Kidney (tissue), 14 donors: Measurements from ENCODE around the gene AIFM3. TPM values are rescaled to one million over a fixed set of nuclear protein-coding genes. Genes with fewer than 3 reads are reported as not detected.

Experiments used
- DNase-seq, 5 donors: peaks; one replicate each; pipeline ENCODE4 v3.0.0-alpha.2; 2013 to 2020
- FAIRE-seq: peaks from 2 replicates; lab custom pipeline; 2012; peaks lifted over from hg19 to GRCh38; lab: Jason Lieb, UNC
- H3K27ac ChIP-seq, 2 donors: one replicate each; pipeline ENCODE4 v1.7.0; 2013; ENCODE audit warnings: low read depth in 2 of 2, low read length in 2 of 2, inconsistent platforms in 1 of 2
- H3K27me3 ChIP-seq: one replicate; pipeline ENCODE4 v1.7.1; 2013; ENCODE audit warnings: low read length, inconsistent platforms; ENCODE audit not compliant: control insufficient read depth, insufficient read depth
- H3K36me3 ChIP-seq, 3 donors: one replicate each; pipeline versions ENCODE4 v1.7.0 to v1.7.1; 2013; ENCODE audit warnings: low read length in 3 of 3, control low read depth in 1 of 3, inconsistent platforms in 1 of 3; ENCODE audit not compliant: insufficient read depth in 3 of 3, control insufficient read depth in 2 of 3
- H3K4me1 ChIP-seq, 3 donors: one replicate each; pipeline versions ENCODE4 v1.7.0 to v1.7.1; 2013; ENCODE audit warnings: low read length in 3 of 3, inconsistent platforms in 1 of 3, low read depth in 1 of 3; ENCODE audit not compliant: control insufficient read depth in 2 of 3, insufficient read depth in 2 of 3
- H3K4me3 ChIP-seq, 3 donors: one replicate each; pipeline versions ENCODE4 v1.7.0 to v1.8.1; 2013; ENCODE audit warnings: low read length in 3 of 3, control low read depth in 1 of 3, inconsistent platforms in 1 of 3
- H3K9ac ChIP-seq, 3 donors: one replicate each; pipeline versions ENCODE4 v1.7.0 to v1.7.1; 2013; ENCODE audit warnings: low read length in 3 of 3, control low read depth in 1 of 3, inconsistent platforms in 1 of 3
- H3K9me3 ChIP-seq, 3 donors: one replicate each; pipeline versions ENCODE4 v1.7.0 to v1.7.1; 2013; ENCODE audit warnings: low read length in 3 of 3, control low read depth in 1 of 3, inconsistent platforms in 1 of 3; ENCODE audit not compliant: control insufficient read depth in 2 of 3, insufficient read depth in 1 of 3
- CTCF ChIP-seq: IDR thresholded peaks from 3 replicates; pipeline ENCODE4 v1.5.1; 2012; ENCODE audit warnings: mild to moderate bottlenecking, moderate library complexity, borderline replicate concordance; ENCODE audit not compliant: insufficient read depth; ENCODE audit errors: extremely low read depth
- intact Hi-C: fragments of 100-400 bp; cut with DNase I; formaldehyde crosslinking; loops from one replicate; pipeline ENCODE4 v1.11.1; 2022
- polyA plus RNA-seq: library from polyadenylated mRNA; stranded (reverse); fragments of 350-450 nt; fragmentation: Illumina TruSeq; extraction: RNeasy Lipid Tissue Mini Kit (QIAGEN cat#74804); gene quantifications from one replicate; pipeline ENCODE4 v1.2.3, GENCODE V29; 2014; ENCODE audit warnings: low read depth, low replicate concordance; ENCODE audit not compliant: insufficient read depth
- total RNA-seq: library from RNA; stranded (reverse); fragmentation: NEBNext Ultra II Directional; extraction: Animal tissue kit (Norgen Biotek cat#: 25700); gene quantifications from one replicate; pipeline ENCODE4 v1.2.1, GENCODE V29; 2021
- donor health status: control.
- donor health status: control.
- donor health status: control.
- donor health status: control.
- donor health status: control.
- donor health status: DM: yes; HTN: yes; CAD: no.
- donor health status: Normal renal cell carcinoma (clear cell type).

AIFM3 gene
- total and polyA plus RNA-seq, 2 donors from 2014 or later, result 3.1 to 4.4 TPM

- Histone ChIP-seq H3K36me3 (peaks cover 0 to 16% (median 5%) of the 10 kb centered on the region in 3 donors), H3K4me3 (no peak overlapping the region), H3K27ac (no peak overlapping the region), H3K9ac (no peak overlapping the region), H3K27me3 (no peaks in the 10 kb centered on the region), H3K4me1 (no peaks in the 10 kb centered on the region), H3K9me3 (no peaks in the 10 kb centered on the region)
- TF ChIP-seq CTCF, result no peak
- intact Hi-C loops, result no loop called here
- DNase-seq, result peak in 1 of 5 donors; percentile 65
- FAIRE-seq, result no peak
Observed at GRCh38 chr22:20988573-20989322, 21.7 kb downstream of the AIFM3 start.

- no peak for FAIRE-seq
- DNase-seq, result peak in 1 of 5 donors; percentile 55
- no peaks in the 10 kb centered on the region for H3K27me3 ChIP-seq
- no peaks in the 10 kb centered on the region for H3K9me3 ChIP-seq
- peaks cover 0 to 12% (median 5%) of the 10 kb centered on the region in 3 donors for H3K36me3 ChIP-seq
- H3K9ac ChIP-seq, result no peak overlapping the region
- H3K27ac ChIP-seq, result no peak overlapping the region
- no peaks in the 10 kb centered on the region for H3K4me1 ChIP-seq
- H3K4me3 ChIP-seq, result no peak overlapping the region
- no peak for TF ChIP-seq CTCF
- intact Hi-C loops, result no loop called here
Observed at GRCh38 chr22:20989323-20990138, 22.5 kb downstream of the AIFM3 start.

DNA sequence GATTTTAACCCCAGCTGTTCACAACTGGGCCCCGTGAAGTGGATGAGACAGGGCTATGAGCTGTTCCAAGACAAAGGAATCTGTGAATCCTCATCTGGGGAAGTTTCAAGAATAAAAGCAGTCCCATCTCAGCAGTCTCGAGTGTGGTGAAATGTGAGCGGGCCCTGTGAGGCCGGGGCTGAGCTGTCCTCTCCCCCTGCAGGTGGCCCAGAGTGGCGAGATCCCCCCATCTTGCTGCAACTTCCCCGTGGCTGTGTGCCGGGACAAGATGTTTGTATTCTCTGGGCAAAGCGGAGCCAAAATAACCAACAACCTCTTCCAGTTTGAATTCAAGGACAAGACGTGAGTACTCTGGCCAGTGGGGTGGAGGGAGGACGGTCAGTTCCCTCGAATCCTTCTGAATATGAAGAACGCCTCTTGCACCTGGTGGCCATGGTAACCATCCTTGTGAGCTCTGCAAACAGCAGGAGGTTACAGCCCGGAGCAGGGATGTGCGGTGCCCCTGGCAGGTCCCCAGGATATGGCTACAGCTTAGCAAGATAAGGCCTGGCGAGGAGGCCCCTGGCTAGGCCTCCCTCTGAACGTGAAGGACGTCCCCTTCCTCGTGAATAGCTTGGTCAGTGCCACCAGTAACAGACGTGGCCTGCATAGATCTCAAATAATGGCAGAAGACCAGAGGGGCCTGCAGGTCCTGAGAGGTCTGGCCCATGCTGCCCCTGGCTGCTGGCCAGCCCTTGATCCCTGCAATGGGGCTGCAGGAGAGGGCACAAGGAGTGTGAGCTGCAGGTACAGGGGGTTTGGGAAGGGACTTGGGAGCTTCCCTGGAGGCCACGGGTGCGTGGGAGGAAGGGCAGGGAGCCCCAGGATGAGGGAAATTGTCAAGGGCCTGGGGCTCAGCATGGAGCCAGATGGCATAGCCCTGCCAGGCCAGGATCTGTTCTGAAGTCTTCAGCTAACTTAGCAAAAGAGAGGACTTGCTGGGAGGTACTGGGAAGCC lies 23.4 kb downstream of the AIFM3 start:
- H3K36me3 ChIP-seq, result peaks cover 0 to 11% (median 5%) of the 10 kb centered on the region in 3 donors
- no peak for FAIRE-seq
- H3K27ac ChIP-seq, result no peak overlapping the region
- intact Hi-C loops, result no loop called here
- H3K9ac ChIP-seq, result no peak overlapping the region
- no peak overlapping the region for H3K4me3 ChIP-seq
- no peaks in the 10 kb centered on the region for H3K27me3 ChIP-seq
- TF ChIP-seq CTCF, result no peak
- no peaks in the 10 kb centered on the region for H3K9me3 ChIP-seq
- no peaks in the 10 kb centered on the region for H3K4me1 ChIP-seq
- DNase-seq, result peak in 1 of 5 donors; percentile 54
